Lung (tissue), 12 donors: ENCODE data around the gene XPNPEP1. TPM values are rescaled to one million over a fixed set of nuclear protein-coding genes. Genes with fewer than 3 reads are reported as not detected.

ENCODE experiments used
- ATAC-seq: fragments of 200-7000 bp; cut with Tn5 transposase; one replicate; pipeline ENCODE4 v1.9.1; 2020; ENCODE audit warnings: moderate number of reproducible peaks; ENCODE audit not compliant: insufficient read depth, low FRiP score
- DNase-seq, 3 donors: peaks; one replicate each; pipeline ENCODE4 v3.0.0-alpha.2; 2013 to 2017
- H3K27ac ChIP-seq, 2 donors: one replicate each; pipeline ENCODE4 v1.5.1; 2013; ENCODE audit warnings: mild to moderate bottlenecking in 2 of 2, moderate library complexity in 2 of 2, control low read depth in 1 of 2, inconsistent platforms in 1 of 2, low read depth in 1 of 2, low read length in 1 of 2
- H3K27me3 ChIP-seq, 3 donors: one replicate each; pipeline ENCODE4 v1.5.1; 2013; ENCODE audit warnings: low read length in 2 of 3; ENCODE audit not compliant: control insufficient read depth in 3 of 3, insufficient read depth in 3 of 3
- H3K36me3 ChIP-seq, 4 donors: one replicate each; pipeline ENCODE4 v1.5.1; 2013; ENCODE audit warnings: low read length in 4 of 4, mild to moderate bottlenecking in 1 of 4, moderate library complexity in 1 of 4; ENCODE audit not compliant: control insufficient read depth in 4 of 4, insufficient read depth in 4 of 4
- H3K4me1 ChIP-seq, 5 donors: one replicate each; pipeline ENCODE4 v1.5.1; 2013; ENCODE audit warnings: low read length in 5 of 5, mild to moderate bottlenecking in 2 of 5, moderate library complexity in 1 of 5; ENCODE audit not compliant: control insufficient read depth in 5 of 5, insufficient read depth in 5 of 5
- H3K4me3 ChIP-seq: one replicate; pipeline ENCODE4 v1.5.1; 2013; ENCODE audit warnings: mild to moderate bottlenecking, control low read depth, moderate library complexity
- H3K9ac ChIP-seq, 2 donors: one replicate each; pipeline ENCODE4 v1.5.1; 2013; ENCODE audit warnings: low read length in 2 of 2, control low read depth in 1 of 2; ENCODE audit not compliant: insufficient read depth in 1 of 2
- H3K9me3 ChIP-seq, 4 donors: one replicate each; pipeline ENCODE4 v1.5.1; 2013; ENCODE audit warnings: low read length in 3 of 4, mild to moderate bottlenecking in 1 of 4, moderate library complexity in 1 of 4; ENCODE audit not compliant: control insufficient read depth in 4 of 4, insufficient read depth in 3 of 4
- CTCF ChIP-seq: IDR thresholded peaks from 2 replicates; pipeline ENCODE4 v1.5.1; 2012; ENCODE audit warnings: mild to moderate bottlenecking; ENCODE audit errors: control extremely low read depth, extremely low read depth
- WGBS, 2 donors: extraction: QIAGEN DNeasy Blood & Tissue Kit; methylation state at CpG; one replicate each; pipeline ENCODE4 v1.1.7; 2013; 5-methylcytosine and 5-hydroxymethylcytosine counted together
- polyA plus RNA-seq, 2 donors: library from polyadenylated mRNA; stranded (reverse); fragments of 200-250 nt; gene quantifications; one replicate each; pipeline ENCODE4 v1.2.1, GENCODE V29; 2013
- total RNA-seq, 2 donors: library from RNA; depleted of rRNA in 1 of 2; stranded (reverse); fragments of >200 nt in 1 of 2; gene quantifications; one replicate each; pipeline ENCODE4 v1.2.1, GENCODE V29; 2014 to 2021
- donor health status: control.
- donor health status: control.
- donor health status: Bipolar disorder and iron deficiency.
- donor health status: healthy.
- donor health status: DM: yes; HTN: yes; CAD: no.

XPNPEP1 gene
- total and polyA plus RNA-seq, 4 donors: 16.5 to 129 (median 48.4) TPM

- Histone ChIP-seq H3K27me3 (no peaks in the 10 kb centered on the region), H3K36me3 (no peaks in the 10 kb centered on the region), H3K9ac (peak overlapping the region in 1 of 2 donors; percentile 55), H3K9me3 (no peaks in the 10 kb centered on the region), H3K4me1 (peaks cover 4 to 35% (median 7%) of the 10 kb centered on the region in 5 donors), H3K27ac (no peak overlapping the region), H3K4me3 (no peak overlapping the region)
- no peak for TF ChIP-seq CTCF
- no peak for ATAC-seq
- DNase-seq: peak in 2 of 3 donors; percentile 66 to 79
- WGBS, 2 donors: 46 to 71% methylated on average over 5 of the region's 5 CpGs
Measured at GRCh38 chr10:109933984-109934565, 10.8 kb upstream of the XPNPEP1 start.

- Histone ChIP-seq H3K9ac (peak overlapping the region in 1 of 2 donors; percentile 23), H3K27ac (no peak overlapping the region), H3K36me3 (no peaks in the 10 kb centered on the region), H3K27me3 (no peaks in the 10 kb centered on the region), H3K4me1 (peaks cover 4 to 46% (median 7%) of the 10 kb centered on the region in 5 donors), H3K9me3 (no peaks in the 10 kb centered on the region), H3K4me3 (no peak overlapping the region)
- DNase-seq (no peak), ATAC-seq (no peak)
- WGBS, 2 donors: 95 to 96% methylated on average over 3 of the region's 3 CpGs
- no peak for TF ChIP-seq CTCF
Measured at GRCh38 chr10:109932968-109933367, 9.7 kb upstream of the XPNPEP1 start.

GRCh38 chr10:109932391-109932790 lies 9.1 kb upstream of the XPNPEP1 start:
- Histone ChIP-seq H3K4me3 (no peak overlapping the region), H3K4me1 (peaks cover 4 to 51% (median 7%) of the 10 kb centered on the region in 5 donors), H3K9me3 (no peaks in the 10 kb centered on the region), H3K9ac (no peak overlapping the region), H3K36me3 (no peaks in the 10 kb centered on the region), H3K27ac (no peak overlapping the region), H3K27me3 (no peaks in the 10 kb centered on the region)
- no peak for ATAC-seq
- WGBS, 2 donors: 93 to 100% methylated on average over 1 of the region's 1 CpG
- TF ChIP-seq CTCF: no peak
- DNase-seq: no peak

- Histone ChIP-seq H3K4me3 (no peak overlapping the region), H3K27me3 (no peaks in the 10 kb centered on the region), H3K9ac (no peak overlapping the region), H3K27ac (no peak overlapping the region), H3K36me3 (no peaks in the 10 kb centered on the region), H3K9me3 (no peaks in the 10 kb centered on the region), H3K4me1 (peaks cover 5 to 58% (median 10%) of the 10 kb centered on the region in 5 donors)
- WGBS, 2 donors: 47 to 83% methylated on average over 1 of the region's 1 CpG
- DNase-seq: peak in 2 of 3 donors; percentile 40 to 66
- no peak for TF ChIP-seq CTCF
- ATAC-seq: no peak
Measured at GRCh38 chr10:109931163-109931562, 7.9 kb upstream of the XPNPEP1 start.
